HG02678 (cell line): Measurements from ENCODE around the gene TRPV4.

Experiments used
- ATAC-seq: cut with Tn5 transposase; IDR thresholded peaks from one replicate; pipeline ENCODE4 v1.9.1; 2021; ENCODE audit warnings: mild to moderate bottlenecking, moderate library complexity; ENCODE audit not compliant: unreplicated experiment

Gene TRPV4

DNA sequence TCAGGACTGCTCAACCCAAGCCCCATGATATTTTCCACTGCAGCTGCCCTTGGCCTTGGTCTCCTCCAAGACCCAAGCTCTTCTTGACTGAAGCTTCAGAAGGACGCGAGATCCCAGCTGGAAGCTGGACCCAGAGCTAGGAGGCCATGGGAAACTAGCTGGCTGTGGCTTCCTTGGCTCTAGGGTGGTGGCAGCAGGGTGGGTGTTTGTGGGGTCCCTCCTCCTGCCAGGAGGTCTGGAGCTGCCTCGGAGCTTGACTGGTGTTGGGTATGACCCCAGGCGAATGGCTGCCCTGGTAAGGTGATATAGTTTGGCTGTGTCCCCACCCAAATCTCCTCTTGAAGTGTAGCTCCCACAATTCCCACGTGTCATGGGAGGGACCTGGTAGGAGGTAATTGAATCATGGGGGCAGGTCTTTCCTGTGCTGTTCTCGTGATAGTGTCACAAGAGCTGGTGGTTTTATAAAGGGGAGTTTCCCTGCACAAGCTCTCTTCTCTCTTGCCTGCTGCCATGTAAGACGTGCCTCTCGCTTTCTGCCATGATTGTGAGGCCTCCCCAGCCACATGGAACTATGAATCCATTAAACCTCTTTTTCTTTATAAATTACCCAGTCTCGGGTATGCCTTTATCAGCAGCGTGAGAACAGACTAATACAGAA lies 51.4 kb downstream of the TRPV4 start:
- no peak for ATAC-seq

DNA sequence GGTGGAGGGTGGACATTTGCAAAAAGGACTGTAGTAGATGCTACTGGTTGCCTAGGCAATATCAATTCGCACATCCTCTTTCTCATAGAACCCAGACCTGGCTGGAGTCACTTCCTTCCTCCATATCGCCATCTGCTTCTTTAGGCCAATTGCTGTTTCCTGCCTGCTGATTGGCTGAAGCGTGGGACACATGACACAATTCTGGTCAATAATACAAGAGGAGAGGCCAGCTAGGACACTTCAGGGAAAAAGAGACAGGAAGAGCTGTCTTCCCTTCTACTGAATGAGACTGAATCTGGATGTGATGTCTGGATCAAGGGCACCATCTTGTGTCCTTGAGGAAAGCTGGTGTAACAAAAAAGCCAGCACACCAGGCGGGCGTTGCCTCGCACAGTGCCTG lies 53.8 kb downstream of the TRPV4 start:
- ATAC-seq, result no peak

DNA sequence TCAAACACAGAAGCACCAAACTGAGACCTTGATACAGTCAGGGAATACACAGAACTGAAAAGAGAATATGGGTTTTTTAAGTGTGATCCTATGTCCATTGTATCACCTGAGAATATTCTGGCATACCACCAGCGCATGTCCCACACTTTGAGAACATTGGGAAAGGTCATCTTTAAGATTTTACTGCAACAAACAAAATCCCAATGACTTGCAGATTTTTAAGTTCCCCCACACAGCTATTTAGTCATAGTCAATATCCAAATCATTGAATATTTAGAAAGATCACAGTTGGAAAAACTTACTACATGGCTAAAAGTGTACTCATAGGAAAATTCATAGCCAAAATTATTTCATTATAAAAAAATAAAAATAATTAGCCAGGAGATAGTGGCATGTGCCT lies 54.5 kb downstream of the TRPV4 start:
- ATAC-seq, result no peak

DNA sequence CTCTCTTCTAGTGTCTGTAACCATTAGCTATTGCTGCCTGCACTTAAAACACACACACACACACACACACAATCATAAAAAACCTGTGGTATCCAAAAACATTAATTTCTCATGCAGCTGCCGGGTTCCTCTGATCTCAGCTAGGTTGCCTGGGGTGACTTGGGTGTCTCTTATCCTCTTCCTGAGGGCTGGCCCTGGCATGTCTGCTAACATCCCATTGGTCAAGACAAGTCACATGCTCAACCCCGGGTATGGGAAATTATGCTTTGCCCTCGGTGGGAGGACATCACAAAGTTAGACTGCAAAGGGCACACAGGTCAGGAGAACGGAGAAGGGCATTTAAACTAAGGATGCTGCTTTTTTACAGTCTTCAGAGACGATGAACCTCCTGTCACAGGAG lies 55.7 kb downstream of the TRPV4 start:
- no peak for ATAC-seq

DNA sequence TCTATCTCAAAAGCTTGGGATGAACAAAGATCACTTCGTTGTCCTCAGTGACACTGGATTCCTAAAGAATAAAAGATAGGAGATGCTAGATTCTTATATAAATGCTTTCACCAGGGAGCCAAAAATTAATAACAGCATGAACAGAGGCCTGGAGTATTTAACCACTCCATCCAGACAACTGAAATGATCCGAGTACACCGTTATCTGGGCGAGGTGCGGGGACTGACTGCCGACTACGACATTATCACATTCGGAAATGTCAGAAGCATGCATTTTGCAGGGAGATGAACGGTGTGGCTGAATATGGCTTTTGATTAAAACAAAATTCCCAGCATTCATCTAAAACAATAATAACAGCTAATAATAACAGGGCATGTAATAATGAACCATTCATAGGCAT lies 56.6 kb downstream of the TRPV4 start:
- no peak for ATAC-seq

DNA sequence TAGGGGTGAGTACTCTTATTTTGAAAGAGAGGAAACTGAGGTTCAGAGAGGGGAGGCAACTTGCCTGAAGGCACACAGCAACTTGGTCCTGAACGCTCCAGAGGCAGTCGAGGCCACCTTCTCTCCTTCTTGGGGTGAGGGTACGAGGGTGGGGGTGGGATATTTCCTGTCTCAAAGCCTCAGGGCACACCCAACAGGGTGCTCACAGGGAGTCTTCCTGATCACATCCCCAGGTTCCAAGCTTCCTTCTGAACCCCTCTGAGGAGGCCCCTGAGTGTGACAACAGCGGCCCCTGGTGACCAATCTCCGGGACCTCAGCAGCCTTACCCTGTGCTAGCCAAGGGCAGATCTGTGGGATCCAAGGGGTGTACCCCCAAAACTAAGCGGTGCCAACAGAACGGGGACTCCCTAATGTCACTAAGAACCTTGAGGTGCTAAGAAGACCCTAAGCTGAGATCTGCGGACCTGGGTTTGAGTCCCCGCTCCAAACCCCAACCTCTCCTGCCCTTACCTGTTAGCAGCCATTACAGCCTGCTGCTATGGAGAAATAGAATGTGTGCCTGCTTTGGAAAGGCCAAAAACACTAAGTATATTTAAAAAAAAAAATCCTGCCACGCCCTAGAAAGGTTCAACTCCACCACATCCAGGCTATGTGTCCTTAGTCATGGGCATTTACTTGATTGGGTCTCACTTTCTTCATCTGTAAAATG lies 57.9 kb downstream of the TRPV4 start:
- ATAC-seq, result no peak

DNA sequence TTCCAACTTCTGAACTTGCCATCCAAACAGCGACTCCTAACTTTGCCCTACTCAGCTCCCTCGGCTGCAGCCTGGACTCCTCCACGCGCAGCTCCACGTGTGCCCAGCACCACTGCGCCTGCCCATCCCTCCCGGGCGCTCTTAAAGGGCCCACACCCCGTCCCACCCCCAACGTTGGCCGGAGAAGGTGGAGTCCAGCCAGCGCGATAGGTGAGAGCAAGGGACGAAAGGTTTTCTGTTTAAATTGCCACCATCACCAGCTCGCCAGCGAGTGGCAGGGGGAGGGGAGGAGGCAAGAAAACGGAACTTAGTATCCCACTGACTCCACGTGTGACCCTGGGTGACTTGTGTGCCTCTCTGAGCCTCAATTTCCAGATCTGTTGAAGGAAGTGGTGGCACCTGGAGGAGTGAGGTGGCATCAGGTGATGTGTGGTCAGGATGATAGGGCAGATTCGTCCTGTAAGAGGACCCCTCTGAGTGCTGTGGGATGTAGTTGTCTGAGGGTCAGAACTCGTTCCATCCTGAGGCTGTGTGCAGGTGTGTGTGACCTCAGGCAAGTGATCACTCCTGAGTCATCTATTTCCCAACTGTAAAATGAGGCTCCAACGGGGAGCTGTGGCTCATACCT lies 59.7 kb downstream of the TRPV4 start:
- no peak for ATAC-seq

DNA sequence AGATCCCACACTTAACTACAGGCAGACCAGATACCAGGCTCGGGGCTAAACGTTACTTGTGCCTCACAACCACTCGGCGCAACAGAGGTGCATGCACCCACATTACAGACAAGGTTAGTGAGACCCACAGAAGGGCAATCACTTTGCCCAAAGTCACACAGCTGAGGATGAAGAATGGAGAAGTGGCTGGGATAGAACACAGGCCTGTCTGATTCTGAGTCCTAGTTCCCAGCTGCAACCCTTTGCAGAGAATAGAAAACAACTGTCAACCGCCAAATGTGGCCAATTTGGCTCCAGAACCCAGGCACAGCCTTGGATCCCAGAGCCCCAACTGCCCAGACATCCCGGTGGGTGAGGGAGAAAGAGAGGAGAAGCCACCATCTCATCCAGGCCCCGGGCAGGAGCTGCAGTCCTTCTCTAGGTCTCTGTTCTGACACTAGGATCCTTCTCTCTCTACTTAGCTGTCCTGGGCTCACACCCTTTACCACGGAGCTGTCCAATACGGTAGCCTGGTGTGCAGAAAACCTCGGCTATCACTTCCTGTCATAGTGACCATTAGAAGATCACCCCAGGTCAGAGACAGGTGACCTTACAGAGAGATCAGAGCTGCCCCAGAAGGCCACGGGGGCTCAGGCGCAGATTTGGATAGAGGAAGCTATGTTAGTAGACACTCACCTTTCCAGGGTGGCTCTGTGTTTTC lies 60.4 kb downstream of the TRPV4 start:
- ATAC-seq, result no peak

DNA sequence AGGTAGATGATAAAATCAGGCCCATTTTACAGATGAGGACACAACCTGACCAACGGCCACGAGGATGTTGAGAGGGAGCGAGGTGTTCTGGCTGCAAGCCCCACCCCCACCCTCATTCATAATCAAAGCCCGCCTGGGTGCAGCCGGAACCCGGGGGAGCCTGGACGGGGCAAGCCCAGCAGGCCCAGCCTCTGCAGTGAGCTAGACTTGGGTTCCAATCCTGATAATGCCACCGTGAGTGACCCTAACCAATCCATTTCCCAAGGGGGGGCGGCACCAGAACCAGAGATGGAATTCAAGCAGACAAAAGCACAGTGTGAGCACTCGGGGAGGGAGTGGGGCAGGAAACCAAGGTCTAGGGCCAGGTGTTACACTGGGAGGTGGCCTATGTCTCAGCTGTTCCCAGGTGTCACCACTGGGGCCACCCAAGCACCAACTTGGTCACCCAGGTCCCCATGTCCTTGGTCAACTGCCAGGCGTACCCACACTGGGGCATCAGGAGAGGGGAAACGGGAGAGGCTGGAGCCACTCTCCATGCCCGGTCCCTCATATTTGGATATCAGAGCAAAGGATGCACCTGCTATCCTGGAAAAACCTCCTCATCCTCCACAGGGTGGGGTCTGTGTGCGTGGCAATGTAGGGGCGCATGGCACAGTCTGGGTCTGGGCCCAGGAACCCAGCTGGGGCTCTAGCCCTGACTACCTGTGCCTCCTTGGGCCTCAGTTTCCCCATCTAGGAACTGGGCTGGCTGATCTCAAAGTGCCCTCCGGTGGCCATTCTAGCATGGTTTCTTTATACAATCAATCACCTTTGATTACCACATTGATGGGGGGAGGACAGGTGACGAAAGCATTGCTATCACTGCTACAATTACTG lies 61.2 kb downstream of the TRPV4 start:
- ATAC-seq, result no peak

DNA sequence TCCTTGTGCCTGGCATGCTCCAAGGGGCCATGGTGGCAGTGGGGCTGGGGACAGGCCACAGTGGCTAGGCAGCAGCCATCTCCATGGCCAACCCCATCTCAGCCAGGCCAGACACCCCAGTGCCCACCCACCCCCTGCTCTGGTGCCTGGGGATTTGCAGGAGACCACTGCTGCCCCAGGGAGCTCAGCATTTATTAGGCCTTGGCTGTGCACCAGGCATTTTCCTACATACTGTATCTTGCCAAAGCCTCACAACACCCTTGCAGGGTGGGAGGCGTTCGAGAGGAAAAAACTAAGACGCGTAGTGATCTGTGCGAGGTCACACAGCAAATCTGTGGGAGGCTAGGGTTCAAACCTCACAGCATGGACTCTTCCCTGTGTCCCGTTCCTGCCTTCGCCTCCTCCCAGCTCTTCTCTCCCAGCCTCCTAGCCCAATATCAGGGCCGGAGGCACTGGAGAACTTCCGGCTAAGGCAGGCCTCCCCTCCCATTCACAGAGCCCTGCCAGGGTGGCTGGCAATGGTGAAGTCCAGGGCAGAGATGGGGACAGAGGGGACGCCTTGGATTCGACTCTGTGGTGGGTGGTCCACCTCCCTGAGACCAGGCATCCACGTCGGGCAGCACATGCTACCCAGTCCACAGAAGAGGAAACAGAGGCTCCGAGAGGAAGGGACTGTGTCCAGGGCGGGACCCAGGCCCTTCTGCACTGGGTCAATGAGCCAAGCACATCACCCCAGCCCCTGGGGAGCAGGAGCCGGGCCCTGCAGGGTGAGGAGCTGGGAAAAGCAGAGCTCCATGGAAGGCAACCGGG lies 62.1 kb downstream of the TRPV4 start:
- no peak for ATAC-seq

DNA sequence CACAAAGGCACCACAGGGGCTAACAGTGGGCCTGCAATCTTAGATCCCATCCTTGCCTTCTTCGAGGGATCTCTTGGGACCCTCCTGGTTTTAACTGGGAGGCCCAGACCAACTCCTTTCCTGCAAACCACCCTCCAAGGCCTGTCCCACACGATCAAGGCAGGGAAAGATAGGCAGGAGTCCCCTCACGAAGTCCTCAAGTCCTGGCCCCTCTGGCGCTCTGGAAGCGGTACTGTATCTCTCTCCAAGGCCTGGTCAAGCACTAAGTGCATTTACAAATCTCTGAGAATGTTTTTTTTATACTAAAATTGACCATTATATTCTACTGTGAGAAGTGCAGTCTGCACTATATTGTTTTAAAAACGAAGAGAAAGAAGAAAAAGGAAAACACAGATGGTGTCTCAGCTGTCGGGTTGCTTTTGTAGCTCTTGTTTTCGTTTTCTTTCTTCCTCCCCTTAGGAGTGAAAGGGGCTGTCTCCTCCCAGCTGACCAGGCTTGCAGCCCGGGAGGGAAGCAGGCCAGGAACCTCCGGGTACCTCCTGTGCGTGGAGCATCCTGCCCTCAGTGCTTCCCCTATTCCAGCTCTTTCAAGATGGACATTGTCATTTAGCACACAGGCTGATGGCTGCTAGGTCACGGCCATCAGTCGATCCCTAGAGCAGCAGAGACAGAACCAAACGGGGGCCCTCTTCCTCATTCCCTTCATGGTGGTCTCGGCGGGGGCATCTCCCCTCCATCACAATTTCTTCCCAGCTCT lies 62.9 kb downstream of the TRPV4 start:
- ATAC-seq, result no peak

DNA sequence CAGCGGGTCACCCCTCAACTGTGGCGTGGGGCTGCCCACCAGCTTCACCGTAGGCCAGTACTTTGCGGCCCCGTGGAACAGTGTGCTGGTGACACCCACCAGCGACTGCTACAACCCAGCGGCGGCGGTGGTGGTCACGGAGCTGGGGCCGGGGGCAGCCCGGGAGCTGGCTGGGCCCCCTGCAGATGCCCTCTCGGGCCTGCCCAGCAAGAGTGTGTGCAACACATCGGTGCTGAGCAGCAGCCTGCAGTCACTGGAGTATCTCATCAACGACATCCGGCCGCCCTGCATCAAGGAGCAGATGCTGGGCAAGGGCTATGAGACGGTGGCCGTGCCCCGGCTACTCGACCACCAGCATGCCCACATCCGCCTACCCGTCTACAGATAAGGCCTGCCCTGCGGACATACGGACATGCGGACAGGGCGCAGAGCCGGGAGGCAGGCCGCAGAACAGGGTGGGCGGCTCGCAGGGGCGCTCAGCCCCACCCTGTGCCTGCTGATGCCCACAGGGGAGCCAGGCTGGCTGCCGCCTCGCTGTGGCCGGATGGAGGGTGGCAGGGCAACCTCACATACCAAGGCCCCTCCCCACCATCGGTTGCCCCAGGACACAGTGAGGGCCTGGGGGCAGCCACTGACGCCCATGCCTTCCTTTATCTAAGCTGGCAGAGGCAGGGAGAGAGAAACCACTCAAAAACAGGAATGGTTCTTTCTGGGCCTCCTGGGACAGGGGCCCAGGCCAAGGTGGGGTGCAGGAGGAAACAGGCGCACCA lies 64.1 kb downstream of the TRPV4 start:
- no peak for ATAC-seq

DNA sequence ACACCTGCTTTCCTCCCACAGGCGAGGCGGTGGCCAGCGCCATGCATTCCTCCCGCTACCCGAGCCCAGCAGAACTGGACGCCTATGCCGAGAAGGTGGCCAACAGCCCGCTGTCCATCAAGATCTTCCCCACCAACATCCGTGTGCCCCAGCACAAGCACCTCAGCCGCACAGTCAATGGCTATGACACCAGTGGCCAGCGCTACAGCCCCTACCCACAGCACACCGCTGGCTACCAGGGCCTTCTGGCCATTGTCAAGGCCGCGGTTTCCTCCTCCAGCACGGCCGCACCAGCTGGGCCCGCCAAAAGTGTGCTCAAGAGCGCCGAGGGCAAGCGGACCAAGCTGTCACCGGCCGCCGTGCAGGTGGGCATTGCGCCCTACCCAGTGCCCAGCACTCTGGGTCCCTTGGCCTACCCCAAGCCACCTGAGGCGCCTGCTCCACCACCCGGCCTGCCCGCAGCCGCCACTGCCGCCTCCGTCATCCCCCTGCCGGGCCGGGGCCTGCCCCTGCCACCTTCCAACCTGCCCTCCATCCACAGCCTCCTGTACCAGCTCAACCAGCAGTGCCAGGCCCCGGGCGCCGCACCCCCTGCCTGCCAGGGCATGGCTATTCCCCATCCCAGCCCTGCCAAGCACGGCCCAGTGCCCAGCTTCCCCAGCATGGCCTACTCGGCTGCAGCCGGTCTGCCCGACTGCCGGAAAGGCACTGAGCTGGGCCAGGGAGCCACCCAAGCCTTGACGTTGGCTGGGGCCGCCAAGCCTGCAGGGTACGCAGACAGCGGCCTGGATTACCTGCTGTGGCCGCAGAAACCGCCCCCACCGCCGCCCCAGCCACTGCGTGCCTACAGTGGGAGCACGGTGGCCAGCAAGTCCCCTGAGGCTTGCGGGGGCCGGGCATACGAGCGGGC lies 65.0 kb downstream of the TRPV4 start:
- no peak for ATAC-seq

DNA sequence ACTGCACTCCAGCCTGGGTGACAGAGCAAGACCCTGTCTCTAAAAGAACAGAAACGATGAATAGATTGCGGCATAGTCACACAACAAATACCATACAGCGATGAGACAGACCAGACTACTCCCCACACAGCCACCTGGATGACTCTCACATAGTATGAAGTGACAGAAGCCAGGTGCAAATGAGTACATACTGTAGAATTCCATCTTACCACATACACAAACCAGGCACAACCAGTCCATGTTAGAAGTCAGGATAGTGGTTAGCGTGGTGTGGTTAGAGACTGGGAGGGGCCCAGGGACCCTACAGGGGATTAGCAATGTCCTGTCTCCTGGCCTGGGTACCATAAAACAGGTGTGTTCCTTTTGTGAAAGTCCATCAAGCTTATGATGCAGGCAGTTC lies 65.7 kb downstream of the TRPV4 start:
- ATAC-seq, result no peak

DNA sequence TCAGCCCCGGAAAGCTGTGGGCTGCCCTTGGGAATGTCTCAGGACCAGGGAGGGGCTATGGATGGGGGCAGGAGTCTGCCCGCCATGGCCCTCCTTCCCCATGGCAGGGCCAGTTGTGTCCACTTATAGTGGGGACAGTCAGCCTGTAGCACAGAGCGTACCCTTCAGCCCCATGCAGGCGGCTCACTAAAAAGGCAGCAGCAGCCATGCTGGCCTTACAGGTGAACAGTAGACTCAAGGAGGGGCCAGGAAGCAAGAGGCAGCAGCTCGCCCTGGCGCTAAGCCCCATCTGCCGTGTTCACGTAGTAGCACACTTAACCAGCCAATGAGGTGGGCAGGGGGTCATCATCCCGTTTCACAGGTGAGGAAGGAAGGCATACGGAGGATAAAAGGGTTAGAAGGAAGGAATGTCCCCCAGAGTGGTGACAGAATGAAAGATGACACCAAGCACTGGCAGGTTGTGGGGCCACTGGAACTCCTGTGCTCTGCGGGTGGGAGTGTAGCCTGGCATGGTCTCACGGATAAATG lies 66.9 kb downstream of the TRPV4 start:
- no peak for ATAC-seq

DNA sequence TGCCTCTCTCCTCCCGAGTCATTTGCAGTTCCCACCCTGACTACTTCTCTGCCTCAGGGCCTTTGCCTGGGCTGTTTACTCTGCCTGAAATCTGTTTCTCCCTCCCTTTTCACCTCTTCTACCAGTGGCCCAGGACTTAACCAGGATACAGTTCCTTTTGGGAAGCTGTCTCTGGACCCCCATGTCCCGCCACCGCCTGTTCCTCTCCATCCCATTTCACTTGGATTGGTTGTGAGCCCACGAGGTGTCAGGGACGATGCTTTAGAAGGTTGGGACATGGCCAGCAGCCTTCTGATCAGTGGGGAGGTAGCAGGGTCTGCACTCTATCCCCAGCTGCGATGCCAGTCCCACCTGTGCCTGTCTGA lies 67.8 kb downstream of the TRPV4 start:
- no peak for ATAC-seq

DNA sequence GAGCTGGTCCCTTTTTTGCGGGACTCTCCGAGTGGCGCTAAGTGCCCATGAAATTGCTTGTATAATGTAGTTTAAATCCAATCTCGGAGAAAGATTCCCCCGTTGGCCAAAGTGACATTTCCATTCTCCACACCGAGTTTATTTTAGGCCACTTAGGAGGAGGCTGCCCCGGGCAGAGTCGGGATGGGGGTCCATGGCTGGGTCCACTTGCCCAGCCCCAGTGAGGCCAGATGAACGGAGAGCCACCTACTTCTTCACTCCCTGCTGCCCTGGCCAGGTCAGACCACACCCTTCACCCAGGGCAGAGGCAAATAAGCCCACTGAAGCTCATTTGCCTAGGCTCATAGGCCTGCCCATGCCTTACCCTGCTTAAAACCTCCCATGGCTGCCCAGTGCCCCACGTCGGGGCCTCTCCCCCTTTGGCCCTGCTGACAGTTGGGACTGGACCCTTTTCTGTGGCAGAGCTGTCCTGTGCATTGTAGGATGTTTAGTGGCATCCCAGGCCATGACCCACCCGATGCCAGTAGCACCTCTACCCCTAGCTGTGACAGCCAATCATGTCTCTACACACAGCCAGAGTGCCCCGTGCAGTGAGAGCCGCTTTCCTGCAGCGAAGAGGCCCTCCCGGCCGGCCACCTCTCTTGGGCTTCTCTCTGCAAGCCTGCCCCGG lies 68.3 kb downstream of the TRPV4 start:
- no peak for ATAC-seq
